ENCODE data around the gene MRPL22. TPM values are rescaled to one million over a fixed set of nuclear protein-coding genes. Genes with fewer than 3 reads are reported as not detected.
A peak's percentile ranks its signal among the peaks of the same experiment; 100 is the strongest.

MRPL22 gene
- polyA plus RNA-seq, 3 donors: 11.6 to 66.1 (median 56.7) TPM

GRCh38 chr5:154899151-154899816 lies 41.6 kb upstream of the MRPL22 start:
- Histone ChIP-seq H3K4me1 (ENCODE audit: control insufficient read depth in 1 of 2, insufficient read depth in 2 of 2, low read length in 2 of 2) (no peaks in the 10 kb centered on the region), H3K27ac (ENCODE audit: low read depth in 1 of 2, low read length in 2 of 2) (no peak overlapping the region), H4K20me1 (ENCODE audit: insufficient read depth, low read length) (no peaks in the 10 kb centered on the region), H3K79me2 (ENCODE audit: insufficient read depth, low read length) (no peaks in the 10 kb centered on the region), H3K4me3 (replicated peaks in 1 of 3; ENCODE audit: low read depth in 2 of 3, low read length in 3 of 3) (no peak overlapping the region), H3K9me3 (replicated peaks in 1 of 2; ENCODE audit: control insufficient read depth in 1 of 2, insufficient read depth in 1 of 2, low read length in 2 of 2) (no peaks in the 10 kb centered on the region), H3K27me3 (ENCODE audit: control insufficient read depth in 2 of 2, insufficient read depth in 2 of 2, low read length in 2 of 2) (no peaks in the 10 kb centered on the region), H2AFZ (ENCODE audit: insufficient read depth, low read depth, low read length, poor library complexity, severe bottlenecking) (no peak overlapping the region), H3K4me2 (replicated peaks; ENCODE audit: extremely low read depth, low read length, poor library complexity, severe bottlenecking) (no peak overlapping the region), H3K9ac (ENCODE audit: insufficient read depth, low read length, poor library complexity, severe bottlenecking) (no peak overlapping the region), H3K36me3 (replicated peaks in 1 of 2; ENCODE audit: control insufficient read depth in 1 of 2, insufficient read depth in 2 of 2, low read length in 2 of 2) (peaks cover 56 to 94% of the 10 kb centered on the region in 2 donors)
- Mint-ChIP-seq H3K4me3 (no peak overlapping the region), H3K27ac (peak overlapping the region in 2 of 7 donors; percentile 4 to 57), H3K9me3 (no peaks in the 10 kb centered on the region), H3K27me3 (ENCODE audit: low read depth in 3 of 3) (no peaks in the 10 kb centered on the region), H3K36me3 (peaks cover 77 to 91% of the 10 kb centered on the region in 2 donors), H3K4me1 (no peaks in the 10 kb centered on the region)
- no peak for DNase-seq
- 100% methylated on average over 1 of the region's 9 CpGs for WGBS (ENCODE audit: insufficient coverage)
- TF ChIP-seq CTCF (IDR thresholded peaks at IDR 0.05): no peak
- intact Hi-C loops (cut with micrococcal nuclease): no loop called here

GRCh38 chr5:154900066-154900465 lies 40.8 kb upstream of the MRPL22 start:
- no peak overlapping the region for H3K9ac ChIP-seq (ENCODE audit: insufficient read depth, low read length, poor library complexity, severe bottlenecking)
- intact Hi-C loops (cut with micrococcal nuclease): no loop called here
- no peak overlapping the region for H3K27ac Mint-ChIP-seq
- no CpG with 5 or more reads among the region's 1 CpG for WGBS (ENCODE audit: insufficient coverage)
- H3K4me3 ChIP-seq (replicated peaks in 1 of 3; ENCODE audit: low read depth in 2 of 3, low read length in 3 of 3): no peak overlapping the region
- no peaks in the 10 kb centered on the region for H4K20me1 ChIP-seq (ENCODE audit: insufficient read depth, low read length)
- no peak overlapping the region for H3K27ac ChIP-seq (ENCODE audit: low read depth in 1 of 2, low read length in 2 of 2)
- no peaks in the 10 kb centered on the region for H3K79me2 ChIP-seq (ENCODE audit: insufficient read depth, low read length)
- DNase-seq: no peak
- H2AFZ ChIP-seq (ENCODE audit: insufficient read depth, low read depth, low read length, poor library complexity, severe bottlenecking): no peak overlapping the region
- TF ChIP-seq CTCF (IDR thresholded peaks at IDR 0.05): no peak
- H3K4me1 Mint-ChIP-seq: no peaks in the 10 kb centered on the region
- peaks cover 78 to 91% of the 10 kb centered on the region in 2 donors for H3K36me3 Mint-ChIP-seq
- no peaks in the 10 kb centered on the region for H3K27me3 Mint-ChIP-seq (ENCODE audit: low read depth in 3 of 3)
- no peaks in the 10 kb centered on the region for H3K27me3 ChIP-seq (ENCODE audit: control insufficient read depth in 2 of 2, insufficient read depth in 2 of 2, low read length in 2 of 2)
- H3K36me3 ChIP-seq (replicated peaks in 1 of 2; ENCODE audit: control insufficient read depth in 1 of 2, insufficient read depth in 2 of 2, low read length in 2 of 2): peaks cover 60 to 98% of the 10 kb centered on the region in 2 donors
- H3K9me3 Mint-ChIP-seq: no peaks in the 10 kb centered on the region
- no peaks in the 10 kb centered on the region for H3K9me3 ChIP-seq (replicated peaks in 1 of 2; ENCODE audit: control insufficient read depth in 1 of 2, insufficient read depth in 1 of 2, low read length in 2 of 2)
- no peak overlapping the region for H3K4me2 ChIP-seq (replicated peaks; ENCODE audit: extremely low read depth, low read length, poor library complexity, severe bottlenecking)
- no peak overlapping the region for H3K4me3 Mint-ChIP-seq
- no peaks in the 10 kb centered on the region for H3K4me1 ChIP-seq (ENCODE audit: control insufficient read depth in 1 of 2, insufficient read depth in 2 of 2, low read length in 2 of 2)
